ENCODE results near the gene VASP. TPM values are rescaled to one million over a fixed set of nuclear protein-coding genes. Genes with fewer than 3 reads are reported as not detected.

VASP gene
- 100 to 1,000 TPM; 156 to 162 TPM for total RNA-seq

GRCh38 chr19:45506989-45507871 lies at the start of gene VASP:
Gene VASP (plus strand): TSS chr19:45507479. CDS start chr19:45507772, 293 bp downstream.

GRCh38 chr19:45467456-45468158 lies 39.7 kb upstream of the VASP start, which contains the start of gene FOSB:
Gene FOSB (plus strand): TSS chr19:45467996. CDS start chr19:45468587, 591 bp downstream.

GRCh38 chr19:45498411-45499195 lies 8.7 kb upstream of the VASP start, which contains the start of gene PPM1N:
Gene PPM1N (plus strand): TSS chr19:45498443. CDS start chr19:45498473, 30 bp downstream.

Other genes with a start within 250 kb of the VASP start
- gene CKM, start 184.6 kb upstream of the VASP start, total RNA-seq, result not detected
- gene KLC3, start 166.7 kb upstream of the VASP start, total RNA-seq, result not detected
- 10 to 100 TPM; 22.9 to 24.5 TPM for gene ERCC2, start 136.9 kb upstream of the VASP start, total RNA-seq
- 10 to 100 TPM; 18.1 to 24.4 TPM for gene PPP1R13L, start 102.4 kb upstream of the VASP start, total RNA-seq
- 1 to 10 TPM; 6.2 to 6.7 TPM for gene POLR1G, start 100.8 kb upstream of the VASP start, total RNA-seq
- gene ERCC1, start 83.6 kb upstream of the VASP start, total RNA-seq, result 10 to 100 TPM; 58.1 to 60.7 TPM
- gene FOSB, start 39.5 kb upstream of the VASP start, total RNA-seq, result 1 to 10 TPM; 8.2 to 9.8 TPM
- gene RTN2, start 10.4 kb upstream of the VASP start, total RNA-seq, result 1 to 10 TPM; 1.8 TPM
- 1 to 10 TPM; 1.4 to 2.6 TPM for gene PPM1N, start 9.0 kb upstream of the VASP start, total RNA-seq
- 10 to 100 TPM; 13.0 to 15.2 TPM for gene OPA3, start 77.3 kb downstream of the VASP start, total RNA-seq
- not detected for gene GPR4, start 94.7 kb downstream of the VASP start, total RNA-seq
- gene EML2, start 131.9 kb downstream of the VASP start, total RNA-seq, result 10 to 100 TPM; 94.8 to 97.6 TPM
- gene GIPR, start 160.7 kb downstream of the VASP start, total RNA-seq, result 1 to 10 TPM; 4.2 to 4.8 TPM
- gene SNRPD2, start 184.5 kb downstream of the VASP start, total RNA-seq, result 100 to 1,000 TPM; 575 to 607 TPM
- gene QPCTL, start 185.2 kb downstream of the VASP start, total RNA-seq, result 1 to 10 TPM; 6.7 to 8.4 TPM
- 10 to 100 TPM; 33.6 to 40.3 TPM for gene FBXO46, start 223.4 kb downstream of the VASP start, total RNA-seq
- gene MEIOSIN, start 226.0 kb downstream of the VASP start, total RNA-seq, result not detected